Measurements from ENCODE around the gene AOAH. TPM values are rescaled to one million over a fixed set of nuclear protein-coding genes. Genes with fewer than 3 reads are reported as not detected.

Gene AOAH
- total RNA-seq, 1 experiment from 2014 or later, result not detected

DNA sequence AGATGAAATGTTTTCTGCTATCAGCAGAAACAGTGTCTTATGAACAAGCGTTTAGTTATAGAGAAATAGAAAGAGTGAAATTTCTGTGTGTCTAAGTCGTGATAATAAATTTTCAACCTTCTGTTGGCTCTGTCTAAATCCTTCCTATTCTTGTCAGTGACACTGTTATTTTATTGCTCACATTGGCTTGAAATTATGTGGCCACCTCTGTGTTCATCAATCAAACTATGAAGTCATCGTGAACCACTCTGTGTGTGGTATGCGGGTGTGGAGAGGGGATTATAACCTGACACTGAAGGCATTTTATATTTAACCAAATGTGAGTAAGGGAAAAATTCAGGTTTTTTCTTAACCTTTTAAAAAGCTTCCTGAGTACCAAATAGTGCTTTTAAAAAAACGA lies 12.3 kb downstream of the AOAH start:
- Mint-ChIP-seq H3K4me3 (ENCODE audit: unreplicated experiment) (no peak overlapping the region), H3K27ac (ENCODE audit: unreplicated experiment) (no peak overlapping the region), H3K27me3 (ENCODE audit: insufficient read depth, unreplicated experiment) (no peaks in the 10 kb centered on the region), H3K4me1 (ENCODE audit: low read depth, unreplicated experiment) (peaks cover 6% of the 10 kb centered on the region), H3K36me3 (ENCODE audit: insufficient read depth, unreplicated experiment) (no peaks in the 10 kb centered on the region), H3K9me3 (ENCODE audit: unreplicated experiment) (peaks cover 31% of the 10 kb centered on the region)
- ChIA-PET CTCF (no interaction called here), POLR2A (no interaction called here)
- intact Hi-C loops (cut with micrococcal nuclease; ENCODE audit: unreplicated experiment), result no loop called here
- H3K9me3 ChIP-seq, result peaks cover 4% of the 10 kb centered on the region; the same call in 1 of the 2 replicates
- H3K36me3 ChIP-seq (ENCODE audit: control insufficient read depth, insufficient read depth, low read length), result no peaks in the 10 kb centered on the region
- TF ChIP-seq CTCF (IDR thresholded peaks at IDR 0.05; ENCODE audit: insufficient read depth in 1 of 2, low read depth in 1 of 2, low read length in 1 of 2, severe bottlenecking in 1 of 2, unreplicated experiment in 1 of 2), result no peak
- no peak for DNase-seq
- no TSS peak for BruUV-seq (replicated peaks)
- H3K4me3 ChIP-seq (ENCODE audit: low read depth, low read length), result no peak overlapping the region
- H3K27me3 ChIP-seq (replicated peaks; ENCODE audit: control insufficient read depth, insufficient read depth, low read length), result no peaks in the 10 kb centered on the region
- H3K4me1 ChIP-seq, result peaks cover 18% of the 10 kb centered on the region

DNA sequence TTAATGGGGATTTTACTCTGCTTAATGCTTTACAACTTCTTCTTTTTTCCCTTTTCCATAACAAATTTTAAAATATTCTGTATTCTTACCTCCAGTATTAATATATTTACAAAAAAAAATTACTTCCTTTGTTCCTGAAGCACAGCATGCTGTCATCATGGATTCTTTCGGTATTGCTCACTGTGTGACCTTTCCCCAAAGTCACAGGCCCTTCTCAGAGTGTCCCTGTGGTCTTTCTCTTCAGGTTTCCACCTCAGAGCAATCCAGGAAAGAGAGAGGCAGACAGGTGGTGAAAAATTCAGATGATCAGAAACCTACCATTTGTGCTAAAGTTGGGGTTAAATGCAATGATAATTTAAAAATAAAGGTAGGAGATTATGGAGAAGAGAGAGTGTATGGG lies 13.0 kb downstream of the AOAH start:
- Mint-ChIP-seq H3K27ac (ENCODE audit: unreplicated experiment) (peak overlapping the region; percentile 29), H3K27me3 (ENCODE audit: insufficient read depth, unreplicated experiment) (no peaks in the 10 kb centered on the region), H3K36me3 (ENCODE audit: insufficient read depth, unreplicated experiment) (no peaks in the 10 kb centered on the region), H3K9me3 (ENCODE audit: unreplicated experiment) (peaks cover 31% of the 10 kb centered on the region), H3K4me3 (ENCODE audit: unreplicated experiment) (no peak overlapping the region), H3K4me1 (ENCODE audit: low read depth, unreplicated experiment) (peaks cover 6% of the 10 kb centered on the region)
- peaks cover 18% of the 10 kb centered on the region for H3K4me1 ChIP-seq
- H3K36me3 ChIP-seq (ENCODE audit: control insufficient read depth, insufficient read depth, low read length), result no peaks in the 10 kb centered on the region
- CTCF ChIA-PET, result no interaction called here
- no peaks in the 10 kb centered on the region for H3K27me3 ChIP-seq (replicated peaks; ENCODE audit: control insufficient read depth, insufficient read depth, low read length)
- no peak overlapping the region for H3K4me3 ChIP-seq (ENCODE audit: low read depth, low read length)
- intact Hi-C loops (cut with micrococcal nuclease; ENCODE audit: unreplicated experiment), result no loop called here
- DNase-seq, result no peak
- POLR2A ChIA-PET, result no interaction called here
- no TSS peak for BruUV-seq (replicated peaks)
- H3K9me3 ChIP-seq, result peaks cover 4% of the 10 kb centered on the region; the same call in 1 of the 2 replicates
- no peak for TF ChIP-seq CTCF (IDR thresholded peaks at IDR 0.05; ENCODE audit: insufficient read depth in 1 of 2, low read depth in 1 of 2, low read length in 1 of 2, severe bottlenecking in 1 of 2, unreplicated experiment in 1 of 2)

GRCh38 chr7:36710186-36710791 lies 14.0 kb downstream of the AOAH start:
- POLR2A ChIA-PET, result no interaction called here
- Mint-ChIP-seq H3K9me3 (ENCODE audit: unreplicated experiment) (peaks cover 36% of the 10 kb centered on the region), H3K27me3 (ENCODE audit: insufficient read depth, unreplicated experiment) (no peaks in the 10 kb centered on the region), H3K4me3 (ENCODE audit: unreplicated experiment) (no peak overlapping the region), H3K4me1 (ENCODE audit: low read depth, unreplicated experiment) (peaks cover 6% of the 10 kb centered on the region), H3K36me3 (ENCODE audit: insufficient read depth, unreplicated experiment) (no peaks in the 10 kb centered on the region), H3K27ac (ENCODE audit: unreplicated experiment) (no peak overlapping the region)
- peaks cover 4% of the 10 kb centered on the region; the same call in 1 of the 2 replicates for H3K9me3 ChIP-seq
- no peak overlapping the region for H3K4me3 ChIP-seq (ENCODE audit: low read depth, low read length)
- CTCF ChIA-PET, result no interaction called here
- no peak for TF ChIP-seq CTCF (IDR thresholded peaks at IDR 0.05; ENCODE audit: insufficient read depth in 1 of 2, low read depth in 1 of 2, low read length in 1 of 2, severe bottlenecking in 1 of 2, unreplicated experiment in 1 of 2)
- H3K27me3 ChIP-seq (replicated peaks; ENCODE audit: control insufficient read depth, insufficient read depth, low read length), result no peaks in the 10 kb centered on the region
- H3K36me3 ChIP-seq (ENCODE audit: control insufficient read depth, insufficient read depth, low read length), result no peaks in the 10 kb centered on the region
- H3K4me1 ChIP-seq, result peaks cover 18% of the 10 kb centered on the region
- peak in 1 of 2 experiments; percentile 17 for DNase-seq
- no TSS peak for BruUV-seq (replicated peaks)
- intact Hi-C loops (cut with micrococcal nuclease; ENCODE audit: unreplicated experiment), result no loop called here

Measured in Caco-2 (cell line).